T-helper 17 cell (primary cell): ENCODE measurements around the gene DUSP22. TPM values are rescaled to one million over a fixed set of nuclear protein-coding genes. Genes with fewer than 3 reads are reported as not detected.
"Not testable (repeated sequence)": the region's sequence is repeated elsewhere in the genome, so short reads cannot be mapped to it uniquely, and the experiment has no call there.

Source experiments
- ATAC-seq: fragments of 150-1000 bp; cut with Tn5 transposase; 2 replicates; pipeline ENCODE4 v1.10.0; 2021; ENCODE audit warnings: mild to moderate bottlenecking, moderate library complexity
- DNase-seq, 3 donors: peaks; one replicate each; pipeline versions ENCODE4 v3.0.0 to v3.0.0-alpha.2; 2020 to 2021
- H3K9me3 ChIP-seq: one replicate; pipeline ENCODE4 v1.7.0; 2013; ENCODE audit warnings: low read length, mild to moderate bottlenecking; ENCODE audit not compliant: control insufficient read depth, poor library complexity, severe bottlenecking
- H3K27ac Mint-ChIP-seq: one replicate; pipeline ENCODE4 v1.8.0; 2022; ENCODE audit warnings: mild to moderate bottlenecking, moderate library complexity, mixed read lengths
- H3K27me3 Mint-ChIP-seq: one replicate; pipeline ENCODE4 v1.8.0; 2022; ENCODE audit warnings: mixed read lengths
- H3K36me3 Mint-ChIP-seq: one replicate; pipeline ENCODE4 v1.8.0; 2022; ENCODE audit warnings: low read depth, mixed read lengths
- H3K4me1 Mint-ChIP-seq: one replicate; pipeline ENCODE4 v1.8.0; 2022; ENCODE audit warnings: mild to moderate bottlenecking, mixed read lengths
- H3K4me3 Mint-ChIP-seq: one replicate; pipeline ENCODE4 v1.8.0; 2022; ENCODE audit warnings: mild to moderate bottlenecking, moderate library complexity, mixed read lengths
- total RNA-seq, 4 donors: library from RNA in 2 of 4; stranded (reverse) in 2 of 4; gene quantifications; one replicate each; pipeline ENCODE4 v1.2.3 and lab custom pipeline; 2022 to 2026

Gene DUSP22
- total RNA-seq, 2 donors from 2014 or later = 26.9 to 38.1 TPM

DNA sequence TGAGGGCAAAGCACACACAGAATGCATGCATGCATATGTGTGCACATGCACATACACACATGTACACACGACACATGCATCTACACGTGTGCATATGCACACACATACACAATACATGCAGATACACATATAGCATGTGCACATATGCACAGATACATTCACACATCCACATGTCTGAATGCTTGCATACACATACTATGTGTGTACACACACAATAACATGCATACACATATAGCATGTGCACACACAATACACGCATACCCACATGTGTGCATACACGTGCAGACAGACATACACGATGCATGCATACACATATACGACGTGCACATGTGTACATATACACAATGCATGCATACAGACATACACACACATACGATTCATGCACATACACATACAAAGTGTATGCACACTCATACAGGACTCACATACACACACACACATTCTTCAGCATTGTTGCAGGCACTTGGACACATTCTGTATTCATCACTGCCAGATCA is 75.1 kb downstream of the DUSP22 start:
- peaks cover 7% of the 10 kb centered on the region for H3K27me3 Mint-ChIP-seq
- no peak overlapping the region for H3K4me3 Mint-ChIP-seq
- H3K9me3 ChIP-seq = no peaks in the 10 kb centered on the region
- H3K27ac Mint-ChIP-seq = no peak overlapping the region
- ATAC-seq = no peak
- no peak for DNase-seq
- no peaks in the 10 kb centered on the region for H3K4me1 Mint-ChIP-seq
- H3K36me3 Mint-ChIP-seq = no peaks in the 10 kb centered on the region

DNA sequence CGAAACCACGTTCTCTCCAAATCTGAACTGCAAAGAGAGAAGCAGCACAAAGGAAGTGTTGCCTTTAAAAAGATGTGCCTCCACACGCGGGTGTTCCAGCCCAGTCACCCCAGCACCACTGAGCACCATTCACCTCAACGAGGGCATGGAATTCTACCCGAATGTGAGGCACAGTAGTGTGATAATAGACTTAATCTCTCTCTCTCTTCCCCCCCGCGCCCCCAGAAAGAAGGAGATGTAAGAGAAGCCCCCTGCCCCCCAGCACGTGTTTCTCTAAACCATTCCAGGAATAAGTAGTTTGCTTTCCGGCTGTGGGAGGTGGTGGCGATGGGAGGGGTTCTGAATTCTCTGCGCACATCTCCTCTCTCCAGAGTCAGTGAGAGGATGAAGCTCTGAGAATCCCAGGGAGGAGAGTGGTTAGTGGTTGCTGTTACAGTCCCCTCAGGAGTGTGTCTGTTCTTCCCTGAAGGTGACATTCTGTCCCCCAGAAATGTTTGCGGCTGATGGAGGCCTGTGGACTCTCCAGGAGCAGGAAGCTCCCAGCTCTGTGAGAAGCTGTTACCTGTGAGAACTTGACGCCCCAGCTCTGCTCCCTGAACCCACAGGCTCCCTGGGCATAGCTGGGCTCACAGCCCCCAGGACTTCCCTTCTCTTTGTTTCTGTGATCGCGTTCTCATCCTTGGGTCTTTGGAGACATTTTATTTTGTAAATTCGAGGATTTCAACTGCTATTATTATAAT is 75.8 kb downstream of the DUSP22 start:
- Mint-ChIP-seq H3K36me3 (no peaks in the 10 kb centered on the region), H3K4me3 (no peak overlapping the region), H3K27ac (no peak overlapping the region), H3K27me3 (peaks cover 7% of the 10 kb centered on the region), H3K4me1 (no peaks in the 10 kb centered on the region)
- H3K9me3 ChIP-seq = no peaks in the 10 kb centered on the region
- DNase-seq = no peak
- ATAC-seq = no peak

DNA sequence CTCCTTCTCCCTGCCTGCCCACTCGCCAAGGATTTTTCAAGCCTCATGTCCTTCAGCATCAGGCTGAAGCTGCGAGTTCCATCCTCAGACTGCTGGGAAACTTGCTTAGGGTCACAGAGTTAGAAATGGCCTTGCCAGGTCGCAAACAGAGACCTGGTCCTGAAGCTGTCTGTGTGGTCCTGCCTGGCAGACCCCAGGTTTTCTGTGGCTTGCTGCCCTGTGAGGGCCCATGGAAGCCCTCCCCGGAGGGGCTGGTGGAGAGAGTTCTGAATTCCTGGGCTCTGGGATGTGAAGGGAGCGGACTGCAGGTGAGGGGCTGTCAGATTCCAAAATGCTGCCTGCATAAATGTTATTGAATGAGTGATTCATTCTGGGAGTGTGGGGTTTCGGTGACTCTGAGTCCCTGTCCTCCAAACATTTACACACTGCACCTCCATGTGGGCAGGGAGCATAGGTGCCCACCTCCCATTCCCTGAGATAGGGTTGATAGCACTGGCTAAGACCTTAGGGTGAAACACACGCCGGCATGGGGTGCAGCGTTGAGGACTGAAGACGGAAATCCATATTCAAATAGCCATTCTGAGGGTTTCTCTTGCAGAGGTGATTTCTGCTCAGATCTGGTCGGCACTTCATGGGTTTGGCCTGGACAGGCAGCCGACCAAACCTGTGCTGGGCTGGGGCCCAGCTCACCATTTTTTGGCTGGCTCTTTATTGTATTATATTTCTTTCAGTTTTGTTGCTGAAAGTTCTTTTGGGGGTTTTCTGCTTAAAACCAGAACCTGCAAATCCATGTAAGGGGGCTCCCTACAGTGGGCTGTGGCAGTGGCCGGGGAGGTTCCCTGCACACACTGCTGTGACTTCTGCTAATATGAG is 77.5 kb downstream of the DUSP22 start:
- DNase-seq (no peak), ATAC-seq (no peak)
- Mint-ChIP-seq H3K27me3 (peaks cover 15% of the 10 kb centered on the region), H3K4me1 (no peaks in the 10 kb centered on the region), H3K4me3 (no peak overlapping the region), H3K36me3 (no peaks in the 10 kb centered on the region), H3K27ac (no peak overlapping the region)
- H3K9me3 ChIP-seq = no peaks in the 10 kb centered on the region

DNA sequence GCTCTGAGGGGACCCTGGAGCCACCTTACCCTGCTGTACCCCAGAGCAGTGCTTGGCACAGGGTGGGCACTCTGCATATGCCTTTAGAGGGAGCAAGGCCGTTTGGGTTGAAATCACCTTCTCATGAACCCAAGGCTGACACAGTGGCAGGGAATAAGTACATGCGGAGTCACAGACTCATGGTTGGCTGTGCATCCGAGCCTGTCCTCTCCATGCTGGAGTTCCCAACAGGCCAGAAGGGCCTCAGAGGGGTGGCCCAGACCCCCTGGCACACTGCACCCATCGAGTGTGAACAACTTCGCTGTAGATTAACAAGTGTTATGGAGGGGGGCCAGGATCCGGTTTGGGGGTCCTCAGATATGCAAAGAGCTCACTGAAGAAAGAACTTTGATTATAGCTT is 78.3 kb downstream of the DUSP22 start:
- H3K4me1 Mint-ChIP-seq = no peaks in the 10 kb centered on the region
- no peak for DNase-seq
- H3K27ac Mint-ChIP-seq = no peak overlapping the region
- peaks cover 20% of the 10 kb centered on the region for H3K27me3 Mint-ChIP-seq
- H3K4me3 Mint-ChIP-seq = no peak overlapping the region
- no peak for ATAC-seq
- H3K9me3 ChIP-seq = no peaks in the 10 kb centered on the region
- no peaks in the 10 kb centered on the region for H3K36me3 Mint-ChIP-seq

DNA sequence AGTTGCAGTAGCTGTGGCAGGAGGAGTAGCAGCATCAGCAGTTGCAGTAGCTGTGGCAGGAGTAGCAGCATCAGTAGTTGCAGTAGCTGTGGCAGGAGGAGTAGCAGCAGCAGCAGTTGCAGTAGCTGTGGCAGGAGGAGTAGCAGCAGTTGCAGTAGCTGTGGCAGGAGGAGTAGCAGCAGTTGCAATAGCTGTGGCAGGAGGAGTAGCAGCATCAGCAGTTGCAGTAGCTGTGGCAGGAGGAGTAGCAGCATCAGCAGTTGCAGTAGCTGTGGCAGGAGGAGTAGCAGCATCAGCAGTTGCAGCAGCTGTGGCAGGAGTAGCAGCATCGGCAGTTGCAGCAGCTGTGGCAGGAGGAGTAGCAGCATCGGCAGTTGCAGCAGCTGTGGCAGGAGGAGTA is 79.6 kb downstream of the DUSP22 start:
- H3K27ac Mint-ChIP-seq, ATAC-seq: not testable (repeated sequence)

DNA sequence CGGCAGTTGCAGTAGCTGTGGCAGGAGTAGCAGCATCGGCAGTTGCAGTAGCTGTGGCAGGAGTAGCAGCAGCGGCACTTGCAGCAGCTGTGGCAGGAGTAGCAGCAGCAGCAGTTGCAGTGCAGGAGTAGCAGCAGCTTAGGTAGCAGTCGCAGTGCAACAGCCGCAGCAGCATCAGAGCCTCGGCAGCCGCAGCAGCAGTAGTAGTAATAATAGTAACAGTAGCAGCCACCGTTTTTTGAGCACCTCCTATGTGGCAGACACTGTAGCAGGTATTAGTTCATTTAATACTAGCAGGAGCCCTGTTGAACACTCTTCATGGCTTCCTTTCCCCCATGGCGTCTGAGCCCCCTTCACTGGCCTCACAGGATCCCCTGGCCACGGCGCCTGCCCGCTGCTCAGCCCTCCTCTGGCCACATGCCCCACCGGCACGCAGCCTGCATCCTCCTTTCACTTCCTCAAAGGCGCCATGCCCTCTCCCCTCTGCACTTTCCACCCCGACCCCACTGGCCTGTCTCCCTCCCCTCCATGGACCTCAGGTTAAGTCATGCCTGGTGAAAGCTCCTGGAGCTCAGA is 80.1 kb downstream of the DUSP22 start:
- Mint-ChIP-seq H3K36me3 (no peaks in the 10 kb centered on the region), H3K27ac (no peak overlapping the region), H3K4me3 (no peak overlapping the region), H3K27me3 (peaks cover 20% of the 10 kb centered on the region), H3K4me1 (no peaks in the 10 kb centered on the region)
- ATAC-seq = peak; percentile 32
- no peaks in the 10 kb centered on the region for H3K9me3 ChIP-seq
- DNase-seq = no peak

More for the DNA sequence above, 79.6 kb downstream of the DUSP22 start:
- not testable (repeated sequence) for H3K9me3 ChIP-seq, H3K36me3 Mint-ChIP-seq, H3K4me3 Mint-ChIP-seq, DNase-seq, H3K4me1 Mint-ChIP-seq
- peaks cover 20% of the 10 kb centered on the region for H3K27me3 Mint-ChIP-seq

DNA sequence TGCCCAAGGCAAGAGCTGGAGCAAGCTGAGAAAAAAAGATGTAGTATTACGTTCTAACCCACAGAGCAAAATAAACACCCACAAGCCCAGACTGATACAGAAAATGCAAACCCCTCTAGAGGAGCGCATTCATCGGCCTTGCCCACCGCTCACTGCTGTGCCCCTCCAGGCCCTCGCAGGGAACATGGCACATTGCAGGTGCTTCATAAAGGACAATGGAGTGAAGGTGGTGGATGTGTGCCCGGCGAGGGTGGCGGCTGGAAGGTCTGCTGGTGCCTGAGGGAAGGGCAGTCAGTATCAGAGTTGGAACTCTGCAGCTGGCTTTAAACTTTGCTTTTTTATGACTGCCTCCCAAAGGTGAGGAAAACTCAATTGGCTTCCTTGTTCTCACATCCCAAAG is 80.7 kb downstream of the DUSP22 start:
- Mint-ChIP-seq H3K4me3 (no peak overlapping the region), H3K27ac (no peak overlapping the region), H3K27me3 (peaks cover 21% of the 10 kb centered on the region), H3K4me1 (no peaks in the 10 kb centered on the region), H3K36me3 (no peaks in the 10 kb centered on the region)
- H3K9me3 ChIP-seq = no peaks in the 10 kb centered on the region
- DNase-seq = no peak
- no peak for ATAC-seq

DNA sequence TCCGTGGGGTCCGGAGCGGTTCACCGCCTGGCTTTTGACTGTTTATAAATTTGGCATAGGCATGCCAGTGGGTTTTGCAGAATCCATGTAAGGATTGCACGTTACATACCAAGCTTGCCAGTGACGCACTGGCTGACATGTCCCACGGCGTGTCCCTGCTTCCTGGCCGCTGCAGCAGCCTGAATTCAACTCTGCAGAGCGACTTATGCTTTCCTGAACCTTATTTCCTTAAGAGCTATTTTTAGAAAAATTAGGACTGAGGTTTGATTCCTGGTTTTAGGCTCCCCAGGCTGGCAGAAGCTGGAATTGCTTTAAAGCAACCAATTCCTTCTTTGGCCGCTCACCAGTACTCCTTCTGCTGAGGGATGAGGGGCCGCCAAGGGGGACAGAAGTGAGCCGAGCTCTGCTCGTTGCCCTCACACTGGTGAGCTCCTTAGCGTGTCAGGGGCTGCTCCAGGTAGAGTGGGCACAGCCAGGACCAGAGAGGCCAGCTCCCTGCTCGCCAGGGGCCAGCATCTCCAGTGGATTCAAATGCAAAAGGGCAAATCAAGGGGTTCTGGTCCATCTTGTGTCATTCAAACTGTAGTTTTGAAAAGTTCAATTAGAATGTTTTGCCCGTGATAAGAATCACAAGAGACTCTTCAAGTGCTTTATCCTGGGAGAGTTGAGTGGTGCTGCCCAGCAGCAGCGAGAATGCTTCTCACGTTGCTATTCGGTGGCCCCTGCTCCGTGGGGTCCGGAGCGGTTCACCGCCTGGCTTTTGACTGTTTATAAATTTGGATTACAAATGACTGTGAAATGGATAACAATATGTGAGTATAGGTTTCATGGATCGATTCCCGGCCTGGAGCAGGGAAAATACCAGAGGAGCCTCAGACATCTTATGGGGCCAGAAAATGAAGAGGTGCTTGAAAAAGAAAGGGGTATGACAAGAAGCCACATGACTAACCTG is 81.8 kb downstream of the DUSP22 start:
- no peak for ATAC-seq
- H3K4me1 Mint-ChIP-seq = no peaks in the 10 kb centered on the region

DNA sequence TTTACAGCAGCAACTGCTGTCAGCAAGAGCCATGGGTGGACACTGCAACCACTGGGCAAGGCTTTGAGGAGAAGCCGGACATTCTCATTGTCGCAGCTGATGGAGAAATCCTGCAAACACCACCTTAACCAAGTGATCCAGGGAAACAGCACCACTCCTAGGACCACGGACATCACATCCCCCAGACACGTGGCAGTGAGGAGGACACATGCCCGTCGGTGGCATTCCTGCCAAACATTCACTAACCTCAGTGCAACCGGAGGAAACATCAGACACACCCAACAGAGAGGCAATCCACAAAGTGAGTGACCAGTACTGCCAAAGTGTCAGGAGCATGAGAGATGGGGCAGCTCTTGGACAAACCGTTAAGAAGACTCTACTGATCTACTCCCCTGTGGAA is 82.7 kb downstream of the DUSP22 start:
- no peaks in the 10 kb centered on the region for H3K9me3 ChIP-seq
- Mint-ChIP-seq H3K36me3 (no peaks in the 10 kb centered on the region), H3K27me3 (peaks cover 20% of the 10 kb centered on the region), H3K4me1 (no peaks in the 10 kb centered on the region), H3K27ac (no peak overlapping the region), H3K4me3 (no peak overlapping the region)
- no peak for ATAC-seq
- DNase-seq = no peak

More for the DNA sequence above, 81.8 kb downstream of the DUSP22 start:
- Mint-ChIP-seq H3K27ac (no peak overlapping the region), H3K27me3 (peaks cover 27% of the 10 kb centered on the region), H3K36me3 (no peaks in the 10 kb centered on the region), H3K4me3 (no peak overlapping the region)
- no peaks in the 10 kb centered on the region for H3K9me3 ChIP-seq
- no peak for DNase-seq

DNA sequence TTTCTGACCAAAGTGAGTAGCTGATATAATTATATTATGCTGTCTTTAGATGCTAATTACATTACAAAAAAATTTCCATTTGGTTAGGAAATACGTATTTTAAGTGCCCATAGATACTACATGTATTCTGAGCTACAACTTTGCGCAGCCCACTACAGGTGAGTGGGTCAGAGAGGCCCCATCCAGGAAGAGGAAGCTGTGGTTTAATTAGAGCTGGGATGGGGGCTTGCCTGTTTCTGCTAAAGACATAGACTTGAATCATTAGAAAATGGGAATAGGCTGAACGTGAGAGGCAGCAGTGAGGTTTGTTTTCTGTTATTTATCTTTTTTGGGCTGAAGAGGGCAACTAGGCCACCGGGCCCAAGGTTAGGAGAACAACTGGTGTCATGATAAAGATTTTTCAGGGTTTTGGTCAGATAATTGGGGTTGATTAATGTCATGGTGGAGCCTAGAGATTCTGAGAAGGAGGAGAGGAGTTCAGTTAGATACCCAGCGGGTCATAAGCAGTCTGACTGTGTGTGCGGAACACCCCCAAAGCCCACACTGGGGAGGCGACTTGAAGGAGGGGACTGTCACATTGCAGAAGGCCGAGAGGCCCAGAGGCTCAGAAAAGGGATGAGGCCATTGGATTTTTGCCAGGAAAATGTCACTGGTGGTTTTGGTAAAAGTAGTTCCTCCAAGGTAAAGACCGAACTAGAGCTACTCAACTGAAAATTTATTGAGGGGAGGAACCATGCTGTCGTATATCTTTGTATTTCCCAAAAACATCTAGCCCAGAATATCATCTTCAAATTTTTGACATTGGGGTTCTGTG is 84.7 kb downstream of the DUSP22 start:
- no peak for ATAC-seq
- H3K9me3 ChIP-seq = no peaks in the 10 kb centered on the region
- Mint-ChIP-seq H3K4me1 (no peaks in the 10 kb centered on the region), H3K4me3 (no peak overlapping the region), H3K27ac (no peak overlapping the region), H3K36me3 (no peaks in the 10 kb centered on the region), H3K27me3 (peaks cover 30% of the 10 kb centered on the region)
- no peak for DNase-seq

DNA sequence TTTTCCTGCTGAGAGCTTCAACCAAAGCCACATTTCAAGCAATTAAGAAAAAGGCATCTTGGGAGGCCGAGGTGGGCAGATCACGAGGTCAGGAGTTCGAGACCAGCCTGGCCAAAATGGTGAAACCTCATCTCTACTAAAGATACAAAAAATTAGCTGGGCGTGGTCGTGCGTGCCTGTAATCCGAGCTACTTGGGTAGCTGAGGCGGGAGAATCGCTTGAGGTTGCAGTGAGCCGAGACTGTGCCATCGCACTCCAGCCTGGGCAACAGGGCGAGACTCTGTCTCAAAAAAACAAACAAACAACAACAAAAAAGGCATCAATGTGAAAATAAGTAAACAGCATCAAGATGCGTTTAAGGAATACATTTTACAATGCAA is 85.3 kb downstream of the DUSP22 start:
- not testable (repeated sequence) for H3K27ac Mint-ChIP-seq, H3K36me3 Mint-ChIP-seq, H3K9me3 ChIP-seq, ATAC-seq, H3K4me3 Mint-ChIP-seq, H3K4me1 Mint-ChIP-seq, DNase-seq
- H3K27me3 Mint-ChIP-seq = peaks cover 36% of the 10 kb centered on the region
